ENCODE measurements around the gene TSEN54. TPM values are rescaled to one million over a fixed set of nuclear protein-coding genes. Genes with fewer than 3 reads are reported as not detected.

TSEN54 gene
- 87.3 TPM for total RNA-seq (2021; ENCODE audit: unreplicated experiment)
- 80.0 and 86.5 TPM in 2 replicates for polyA plus RNA-seq (2012)
- Bru-seq, nascent RNA: percentile 70 among the genes with signal in this experiment
- BruChase-seq, experiment 1, labeled RNA remaining after a 6-hour chase: percentile 88 among the genes with signal in this experiment
- percentile 86 among the genes with signal in this experiment for BruChase-seq, experiment 2, labeled RNA remaining after a 2-hour chase
- long read RNA-seq, transcript TSEN54-206 (3 exons, 786 nt): minor isoform, 8 of 334 reads
- long read RNA-seq, transcript TSEN54-201 (11 exons, 1,944 nt): major isoform, 165 of 334 reads
- long read RNA-seq, partial matches to known transcripts: 47 of 334 reads
- long read RNA-seq, other reads (novel, unspliced or antisense): 109 of 334 reads

- peak within 1 kb of the TSS; percentile 99 for H3K4me2 ChIP-seq (ENCODE audit: low read length)
- peaks cover 14 to 37% of the 10 kb centered on the region in 2 experiments for H3K36me3 ChIP-seq (ENCODE audit: control insufficient read depth in 1 of 2, insufficient read depth in 2 of 2, low read length in 2 of 2)
- no peaks in the 10 kb centered on the region for H3K27me3 ChIP-seq (ENCODE audit: insufficient read depth, low read length)
- peaks cover 27 to 60% of the 10 kb centered on the region in 2 experiments for H3K4me1 ChIP-seq (ENCODE audit: control insufficient read depth in 1 of 2, insufficient read depth in 2 of 2, low read length in 2 of 2)
- no peaks in the 10 kb centered on the region for H3K9me2 ChIP-seq (ENCODE audit: insufficient read depth)
- POLR2A ChIA-PET: interaction anchor here (0.5 to 1.8 kb wide), 7 partner anchors 9 to 436 kb away, joined by 3 to 15 read pairs (median 5); partner anchors contain the start of gene LLGL2
- peaks cover 67% of the 10 kb centered on the region for H3K79me2 ChIP-seq (ENCODE audit: insufficient read depth, low read length)
- peak within 1 kb of the TSS; percentile 84 for H3K9ac ChIP-seq (ENCODE audit: low read length)
- peak within 1 kb of the TSS; percentile 87 to 91 for H3K4me3 ChIP-seq (replicated peaks in 1 of 2; ENCODE audit: low read depth in 1 of 2, low read length in 2 of 2)
- BruUV-seq (replicated peaks): no TSS peak
- peak within 1 kb of the TSS; percentile 86 for H3K27ac ChIP-seq (ENCODE audit: low read depth, low read length)
- H2AFZ ChIP-seq (ENCODE audit: low read depth, low read length, poor library complexity, severe bottlenecking): peak within 1 kb of the TSS; percentile 66
- intact Hi-C loops (cut with micrococcal nuclease): loop anchor here (2.0 to 10.0 kb wide), 5 partner anchors 86 to 244 kb away; partner anchors contain the start of genes MIF4GD and SMIM5
- H3K9me3 ChIP-seq (ENCODE audit: control insufficient read depth in 1 of 2, insufficient read depth in 1 of 2, low read depth in 1 of 2, low read length in 2 of 2): no peaks in the 10 kb centered on the region
- CTCF ChIA-PET: interaction anchor here (0.6 to 2.6 kb wide), 26 partner anchors 9 to 1121 kb away, joined by 3 to 39 read pairs (median 4); partner anchors contain the start of genes GALK1, GGA3, GRB2 and LLGL2
- no peaks in the 10 kb centered on the region; the same call in 1 of the 2 replicates for H4K20me1 ChIP-seq (ENCODE audit: insufficient read depth)
- RAD21 ChIA-PET (ENCODE audit: low non-redundant PET in 1 of 2, low total read pairs in 2 of 2, uncharacterized antibody in 2 of 2, unreplicated experiment in 2 of 2): interaction anchor here (0.7 to 1.5 kb wide), 4 partner anchors 9 to 232 kb away, joined by 3 to 10 read pairs (median 6); partner anchors contain the start of gene LLGL2 (in 2 of the 2)
- DNase-seq (ENCODE audit: low read depth, low spot score): peak; percentile 84
- peak; percentile 77 for ATAC-seq
- TF ChIP-seq ZFX (IDR thresholded peaks at IDR 0.05): no peak
- peak; percentile 97 for TF ChIP-seq SP1 (IDR thresholded peaks at IDR 0.05; ENCODE audit: low read depth)
- TF ChIP-seq EZH2phosphoT487 (IDR thresholded peaks at IDR 0.05; ENCODE audit: borderline replicate concordance): no peak
- TF ChIP-seq JUND (IDR thresholded peaks at IDR 0.05): no peak
- TF ChIP-seq CTCF (IDR thresholded peaks at IDR 0.05 in 2 of 3, conservative IDR thresholded peaks at IDR 0.05 in 1 of 3; ENCODE audit: borderline replicate concordance in 1 of 3, insufficient read depth in 1 of 3, low read depth in 2 of 3, low read length in 2 of 3): no peak
- TF ChIP-seq EGR1 (IDR thresholded peaks at IDR 0.05; ENCODE audit: low read depth): no peak
- peak; percentile 71 for TF ChIP-seq POLR2AphosphoS5 (IDR thresholded peaks at IDR 0.05; ENCODE audit: low read depth, low read length)
- no peak; the same call in 1 of the 2 replicates for TF ChIP-seq ELF1 (IDR thresholded peaks at IDR 0.05; ENCODE audit: borderline replicate concordance, low read depth)
- no peak; the same call in 1 of the 2 replicates for TF ChIP-seq SRF (IDR thresholded peaks at IDR 0.05; ENCODE audit: low read depth)
- no peak for TF ChIP-seq ZNF274 (IDR thresholded peaks at IDR 0.05; ENCODE audit: low read depth, low read length)
- TF ChIP-seq ZBTB33 (IDR thresholded peaks at IDR 0.05; ENCODE audit: extremely low read depth, insufficient replicate concordance, low read length): peak; percentile 76
- TF ChIP-seq ATF3 (IDR thresholded peaks at IDR 0.05): no peak
- TF ChIP-seq POLR2A (IDR thresholded peaks at IDR 0.05; ENCODE audit: borderline replicate concordance, extremely low read depth, insufficient read depth, insufficient read length): no peak
- TF ChIP-seq MAX (IDR thresholded peaks at IDR 0.05): peak; percentile 36; the same call in 1 of the 2 replicates
- TF ChIP-seq SIN3A (IDR thresholded peaks at IDR 0.05; ENCODE audit: low read depth): peak; percentile 93; the same call in 1 of the 2 replicates
- no peak for TF ChIP-seq TCF7L2 (IDR thresholded peaks at IDR 0.05; ENCODE audit: borderline replicate concordance, extremely low read depth, insufficient read depth, insufficient read length)
- TF ChIP-seq CBX3 (IDR thresholded peaks at IDR 0.05; ENCODE audit: low read depth): peak; percentile 94
- no peak for TF ChIP-seq CEBPB (IDR thresholded peaks at IDR 0.05; ENCODE audit: low read depth)
- no peak for TF ChIP-seq EZH2 (IDR thresholded peaks at IDR 0.05)
- TF ChIP-seq FOSL1 (IDR thresholded peaks at IDR 0.05; ENCODE audit: low read depth): peak; percentile 98
- peak; percentile 82 for TF ChIP-seq YY1 (IDR thresholded peaks at IDR 0.05; ENCODE audit: extremely low read depth, insufficient replicate concordance, low read depth, low read length)
Observed at GRCh38 chr17:75516255-75516618, at the start of gene TSEN54. Gene TSEN54, plus strand, starts transcription at chr17:75516528. Its CDS starts 33 bp downstream, at chr17:75516561.
